H1 (cell line): Measurements from ENCODE around the gene TPD52L2. TPM values are rescaled to one million over a fixed set of nuclear protein-coding genes. Genes with fewer than 3 reads are reported as not detected.

Source experiments
- CTCF ChIA-PET: fragments of 300-600 bp; sonication (Branson Sonifier 250); formaldehyde crosslinking; loops from one replicate; lab custom pipeline; 2021; ENCODE audit not compliant: partially characterized antibody; lab: Charles Lee
- POLR2A ChIA-PET: fragments of 300-600 bp; sonication (Branson Sonifier 250); formaldehyde crosslinking; loops from one replicate; lab custom pipeline; 2021; ENCODE audit warnings: inconsistent platforms; ENCODE audit not compliant: partially characterized antibody; lab: Charles Lee
- DNase-seq, 2 experiments: peaks; one replicate each; pipeline versions ENCODE4 v3.0.0 to v3.0.0-alpha.2; 2010 to 2022; ENCODE audit warnings: low spot score in 2 of 2, low read depth in 1 of 2, mixed read lengths in 1 of 2
- FAIRE-seq: peaks from 2 replicates; lab custom pipeline; 2011; peaks lifted over from hg19 to GRCh38; lab: Jason Lieb, UNC
- H2AFZ ChIP-seq: 2 replicates; pipeline ENCODE4 v1.8.1; 2012; ENCODE audit warnings: low read length, inconsistent platforms
- H2AK5ac ChIP-seq: 2 replicates; pipeline ENCODE4 v1.6.1; 2013; ENCODE audit warnings: low read depth, low read length
- H2BK120ac ChIP-seq: replicated peaks from 2 replicates; pipeline ENCODE3; 2013; ENCODE audit warnings: low read depth, low read length, inconsistent platforms
- H2BK12ac ChIP-seq: 2 replicates; pipeline ENCODE4 v1.6.1; 2013; ENCODE audit warnings: low read depth, low read length
- H2BK15ac ChIP-seq: 2 replicates; pipeline ENCODE4 v1.6.1; 2013; ENCODE audit warnings: low read length
- H2BK20ac ChIP-seq: 2 replicates; pipeline ENCODE4 v1.6.1; 2013; ENCODE audit warnings: low read length
- H2BK5ac ChIP-seq: 2 replicates; pipeline ENCODE4 v1.6.1; 2013; ENCODE audit warnings: low read depth, low read length
- H3K14ac ChIP-seq: 2 replicates; pipeline ENCODE4 v1.6.1; 2013; ENCODE audit warnings: inconsistent platforms; ENCODE audit not compliant: insufficient read length
- H3K18ac ChIP-seq: 2 replicates; pipeline ENCODE4 v1.6.1; 2013; ENCODE audit warnings: low read length; ENCODE audit errors: extremely low read depth
- H3K23ac ChIP-seq: 2 replicates; pipeline ENCODE4 v1.6.1; 2013; ENCODE audit warnings: inconsistent platforms; ENCODE audit not compliant: insufficient read length
- H3K23me2 ChIP-seq: 2 replicates; pipeline ENCODE4 v1.6.1; 2013; ENCODE audit warnings: low read depth, low read length
- H3K27ac ChIP-seq: 2 replicates; pipeline ENCODE4 v1.6.1; 2011; ENCODE audit warnings: low read depth, low read length, inconsistent platforms
- H3K27me3 ChIP-seq, 4 experiments: replicated peaks in 1 of 4; 1 replicate in 1 of 4; 2 replicates in 3 of 4; pipeline versions ENCODE4 v1.6.1 to v1.8.1; 2011 to 2013; ENCODE audit warnings: low read length in 3 of 4, mild to moderate bottlenecking in 3 of 4, inconsistent platforms in 2 of 4, mixed read lengths in 2 of 4, moderate library complexity in 1 of 4; ENCODE audit not compliant: control insufficient read depth in 3 of 4, insufficient read depth in 3 of 4; ENCODE audit errors: extremely low read depth in 1 of 4
- H3K36me3 ChIP-seq, 4 experiments: 2 replicates each; pipeline versions ENCODE4 v1.6.1 to v1.8.1; 2011 to 2013; ENCODE audit warnings: mild to moderate bottlenecking in 4 of 4, low read length in 3 of 4, moderate library complexity in 2 of 4, control low read depth in 1 of 4, inconsistent platforms in 1 of 4; ENCODE audit not compliant: insufficient read depth in 4 of 4, control insufficient read depth in 2 of 4
- H3K4ac ChIP-seq: replicated peaks from 2 replicates; pipeline ENCODE3; 2013; ENCODE audit warnings: low read length, low read depth, mixed read lengths, inconsistent platforms; ENCODE audit not compliant: insufficient read length
- H3K4me1 ChIP-seq, 4 experiments: replicated peaks in 1 of 4; 1 replicate in 1 of 4; 2 replicates in 3 of 4; pipeline versions ENCODE4 v1.6.1 to v1.8.1; 2011 to 2013; ENCODE audit warnings: low read length in 3 of 4, inconsistent platforms in 2 of 4, mixed read lengths in 1 of 4; ENCODE audit not compliant: insufficient read depth in 4 of 4, control insufficient read depth in 3 of 4
- H3K4me2 ChIP-seq, 2 experiments: 2 replicates each; pipeline versions ENCODE4 v1.6.1 to v1.8.1; 2011 to 2013; ENCODE audit warnings: low read depth in 2 of 2, low read length in 2 of 2, control low read depth in 1 of 2, inconsistent platforms in 1 of 2, mild to moderate bottlenecking in 1 of 2; ENCODE audit not compliant: insufficient read depth in 1 of 2
- H3K4me3 ChIP-seq, 4 experiments: fragments of 200-600, 300-600 bp in 1 of 4; sonication (generic), shearing (Covaris generic), sonication (Bioruptor Twin) in 1 of 4; 2 replicates each; pipeline versions ENCODE4 v1.5.1 to v1.8.1; 2011 to 2016; ENCODE audit warnings: low read length in 4 of 4, low read depth in 3 of 4, control low read depth in 2 of 4, inconsistent platforms in 2 of 4, mild to moderate bottlenecking in 2 of 4, mixed read lengths in 1 of 4, moderate library complexity in 1 of 4; ENCODE audit not compliant: insufficient read depth in 2 of 4; ENCODE audit errors: extremely low read depth in 1 of 4
- H3K56ac ChIP-seq: replicated peaks from 2 replicates; pipeline ENCODE3; 2013; ENCODE audit warnings: low read depth, mild to moderate bottlenecking, mixed read lengths, low read length, inconsistent platforms; ENCODE audit not compliant: insufficient read length
- H3K79me1 ChIP-seq: 2 replicates; pipeline ENCODE4 v1.6.1; 2013; ENCODE audit warnings: low read depth, low read length, control low read depth
- H3K79me2 ChIP-seq, 2 experiments: 2 replicates each; pipeline versions ENCODE4 v1.6.1 to v1.8.1; 2012 to 2013; ENCODE audit warnings: low read length in 2 of 2, mild to moderate bottlenecking in 2 of 2, inconsistent platforms in 1 of 2; ENCODE audit not compliant: insufficient read depth in 2 of 2, control insufficient read depth in 1 of 2
- H3K9ac ChIP-seq, 4 experiments: replicated peaks in 1 of 4; 1 replicate in 1 of 4; 2 replicates in 3 of 4; pipeline versions ENCODE4 v1.6.1 to v1.8.1; 2011 to 2013; ENCODE audit warnings: low read depth in 3 of 4, low read length in 3 of 4, control low read depth in 2 of 4, mild to moderate bottlenecking in 2 of 4, moderate library complexity in 2 of 4, inconsistent platforms in 1 of 4; ENCODE audit errors: extremely low read depth in 1 of 4
- H3K9me3 ChIP-seq, 2 experiments: 2 replicates each; pipeline versions ENCODE4 v1.6.1 to v1.8.1; 2012 to 2013; ENCODE audit warnings: mild to moderate bottlenecking in 2 of 2, moderate library complexity in 2 of 2, control low read depth in 1 of 2, inconsistent platforms in 1 of 2, low read depth in 1 of 2, low read length in 1 of 2, mixed read lengths in 1 of 2; ENCODE audit not compliant: insufficient read depth in 2 of 2
- H4K20me1 ChIP-seq, 2 experiments: replicated peaks in 1 of 2; 2 replicates each; pipeline versions ENCODE3 to v1.8.1; 2011 to 2013; ENCODE audit warnings: inconsistent platforms in 2 of 2, low read length in 2 of 2, mild to moderate bottlenecking in 1 of 2; ENCODE audit not compliant: insufficient read depth in 2 of 2, control insufficient read depth in 1 of 2
- H4K5ac ChIP-seq: 2 replicates; pipeline ENCODE4 v1.6.1; 2013; ENCODE audit warnings: low read length, low read depth, mixed read lengths, inconsistent platforms; ENCODE audit not compliant: insufficient read length
- H4K8ac ChIP-seq: 2 replicates; pipeline ENCODE4 v1.8.0; 2013; ENCODE audit warnings: mild to moderate bottlenecking, moderate library complexity, low read length, inconsistent platforms; ENCODE audit not compliant: insufficient read depth; ENCODE audit errors: extremely low read depth
- H4K91ac ChIP-seq: replicated peaks from 2 replicates; pipeline ENCODE3; 2013; ENCODE audit warnings: low read length, mixed read lengths, inconsistent platforms; ENCODE audit not compliant: insufficient read length
- ASH2L ChIP-seq: fragments of 200-600, 300-600 bp; sonication (generic); IDR thresholded peaks from one replicate; pipeline ENCODE4 v1.7.1; 2017; ENCODE audit warnings: low read length
- BRCA1 ChIP-seq: IDR thresholded peaks from 2 replicates; pipeline ENCODE4 v1.6.1; 2012; ENCODE audit warnings: low read depth, low read length, improper control_type of control experiment
- CBX8 ChIP-seq: fragments of 300-800, 300-1000 bp; sonication (generic); IDR thresholded peaks from 2 replicates; pipeline ENCODE4 v1.7.1; 2016; ENCODE audit warnings: low read depth, low read length, borderline replicate concordance
- CHD1 ChIP-seq: IDR thresholded peaks from 2 replicates; pipeline ENCODE4 v1.6.1; 2012; ENCODE audit warnings: low read depth, low read length, improper control_type of control experiment
- EP300 ChIP-seq, 2 experiments: IDR thresholded peaks; 1 replicate in 1 of 2; 2 replicates in 1 of 2; pipeline ENCODE4 v1.6.1; 2011 to 2012; ENCODE audit warnings: low read depth in 2 of 2, low read length in 2 of 2, mild to moderate bottlenecking in 2 of 2, borderline replicate concordance in 1 of 2, inconsistent platforms in 1 of 2, moderate library complexity in 1 of 2
- JUN ChIP-seq: IDR thresholded peaks from 2 replicates; pipeline ENCODE4 v1.6.1; 2011; ENCODE audit warnings: low read depth, mild to moderate bottlenecking, improper control_type of control experiment, low read length
- KDM5A ChIP-seq: fragments of 200-600 bp; IDR thresholded peaks from 2 replicates; pipeline ENCODE4 v1.7.1; 2012; ENCODE audit warnings: mild to moderate bottlenecking, low read length, inconsistent platforms, mixed read lengths
- PHF8 ChIP-seq: fragments of 200-600 bp; sonication (generic); conservative IDR thresholded peaks from 2 replicates; pipeline ENCODE4 v1.7.1; 2012; ENCODE audit warnings: low read depth, mild to moderate bottlenecking, inconsistent platforms, low read length, moderate library complexity
- POLR2A ChIP-seq, 2 experiments: IDR thresholded peaks; 1 replicate in 1 of 2; 2 replicates in 1 of 2; pipeline ENCODE4 v1.6.1; 2011; ENCODE audit warnings: low read depth in 2 of 2, low read length in 2 of 2, mild to moderate bottlenecking in 2 of 2; ENCODE audit errors: control extremely low read depth in 1 of 2
- POU5F1 ChIP-seq: IDR thresholded peaks from 2 replicates; pipeline ENCODE4 v1.6.1; 2011; ENCODE audit warnings: low read depth, mild to moderate bottlenecking, low read length, moderate library complexity
- RBBP5 ChIP-seq: IDR thresholded peaks from 2 replicates; pipeline ENCODE4 v1.7.1; 2012; ENCODE audit warnings: low read depth, mild to moderate bottlenecking, inconsistent platforms, low read length, moderate library complexity, borderline replicate concordance
- SAP30 ChIP-seq: fragments of 300-600 bp; sonication (generic); IDR thresholded peaks from 2 replicates; pipeline ENCODE4 v1.7.1; 2012; ENCODE audit warnings: low read length, moderate library complexity, mild to moderate bottlenecking, inconsistent platforms; ENCODE audit not compliant: insufficient read depth, insufficient replicate concordance
- SP4 ChIP-seq: IDR thresholded peaks from 2 replicates; pipeline ENCODE4 v1.6.1; 2012; ENCODE audit warnings: low read length, inconsistent platforms
- SUZ12 ChIP-seq: fragments of 200-600 bp; sonication (generic); IDR thresholded peaks from 2 replicates; pipeline ENCODE4 v1.6.1; 2012; ENCODE audit warnings: mild to moderate bottlenecking, inconsistent platforms, low read length, moderate library complexity, mixed read lengths
- WGBS, 2 experiments: shearing (Covaris generic) in 1 of 2; methylation state at CpG; one replicate each; pipeline versions ENCODE4 v1.1.6 to v1.1.7; 2013 to 2015; ENCODE audit warnings: low lambda C conversion rate in 2 of 2, mixed read lengths in 2 of 2, inconsistent platforms in 1 of 2, low coverage in 1 of 2, missing lambda C conversion rate in 1 of 2; ENCODE audit not compliant: insufficient replicate concordance in 2 of 2, insufficient coverage in 1 of 2, insufficient read length in 1 of 2; ENCODE audit errors: extremely low coverage in 1 of 2, missing lambda C conversion rate in 1 of 2; 5-methylcytosine and 5-hydroxymethylcytosine counted together
- polyA plus RNA-seq, 7 experiments: library from polyadenylated mRNA; depleted of rRNA in 3 of 7; stranded (reverse) in 5 of 7; unstranded in 2 of 7; fragments of >200 nt in 5 of 7; fragments of 200-250 nt in 2 of 7; gene quantifications; 1 replicate in 5 of 7; 2 replicates in 1 of 7; 4 replicates in 1 of 7; pipeline versions ENCODE4 v1.2.1 to v1.2.3, GENCODE V29; 2011 to 2013; ENCODE audit warnings: missing spikeins in 2 of 7, mixed read lengths in 2 of 7
- total RNA-seq: library from RNA; stranded (reverse); fragmentation: NEBNext Ultra II Directional; extraction: Animal tissue kit (Norgen Biotek cat#: 25700); gene quantifications from 2 replicates; pipeline ENCODE4 v1.2.1, GENCODE V29; 2021

TPD52L2 gene
- total and polyA plus RNA-seq, 2 of the 8 experiments (the other 6 are each of a cell fraction or from before 2014, with no cell fraction given): 77.1 to 80.2 TPM

DNA sequence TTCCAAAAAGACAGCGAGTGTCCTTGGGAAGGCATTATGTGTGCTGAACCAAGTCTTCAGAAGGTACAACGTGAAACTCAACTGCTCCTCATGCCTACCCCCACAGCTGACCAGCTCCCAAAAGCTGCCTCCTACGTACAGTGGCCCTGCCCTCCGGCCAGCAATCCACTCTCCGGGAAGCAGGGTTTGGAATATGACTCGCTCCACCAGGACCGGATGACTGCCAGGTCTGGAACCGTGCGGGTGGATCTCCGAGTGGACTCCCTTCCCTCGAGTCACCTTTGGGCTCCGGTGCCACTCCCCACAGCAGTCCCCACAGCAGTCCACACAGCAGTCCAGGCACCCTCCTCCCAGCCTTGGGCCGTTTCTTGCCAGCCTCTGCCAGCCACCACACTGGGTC is 38.3 kb upstream of the TPD52L2 start:
- Histone ChIP-seq H3K9ac (no peak overlapping the region), H3K14ac (no peak overlapping the region), H2AFZ (no peak overlapping the region), H2BK120ac (no peak overlapping the region), H2BK20ac (no peak overlapping the region), H4K8ac (no peak overlapping the region), H3K27me3 (peaks cover 1 to 16% (median 14%) of the 10 kb centered on the region in 4 experiments; a peak in 6 of 7 replicates), H3K4ac (no peak overlapping the region), H3K23me2 (peaks cover 8% of the 10 kb centered on the region; the same call in 1 of the 2 replicates), H2BK15ac (no peak overlapping the region), H3K4me1 (peaks cover 3 to 11% (median 6%) of the 10 kb centered on the region in 4 experiments; a peak in 5 of 7 replicates), H3K23ac (no peak overlapping the region), H3K79me1 (peaks cover 15% of the 10 kb centered on the region), H4K91ac (no peak overlapping the region), H3K36me3 (no peaks in the 10 kb centered on the region; a peak in 1 of 8 replicates), H2AK5ac (no peak overlapping the region), H2BK5ac (no peak overlapping the region), H3K56ac (no peak overlapping the region), H3K4me3 (no peak overlapping the region), H3K9me3 (no peaks in the 10 kb centered on the region), H4K5ac (no peak overlapping the region), H3K4me2 (no peak overlapping the region), H3K18ac (no peak overlapping the region), H2BK12ac (no peak overlapping the region; the same call in 1 of the 2 replicates), H3K79me2 (peaks cover 14 to 63% of the 10 kb centered on the region in 2 experiments), H4K20me1 (peaks cover 6 to 20% of the 10 kb centered on the region in 2 experiments), H3K27ac (no peak overlapping the region)
- WGBS, 2 experiments: 91% methylated on average over 13 of the region's 13 CpGs; no CpG with 5 or more reads in 1 of the 2 experiments
- no peak for DNase-seq
- no peak for TF ChIP-seq SUZ12
- no peak for TF ChIP-seq CBX8
- TF ChIP-seq SAP30: no peak
- no peak for TF ChIP-seq EP300 (IDR thresholded peaks at IDR 0.05; ENCODE audit: borderline replicate concordance in 1 of 2, low read depth in 2 of 2, low read length in 2 of 2)
- TF ChIP-seq PHF8: no peak
- TF ChIP-seq SP4: no peak
- TF ChIP-seq POLR2A (IDR thresholded peaks at IDR 0.05; ENCODE audit: control extremely low read depth in 1 of 2, low read depth in 2 of 2, low read length in 2 of 2): no peak
- no peak for TF ChIP-seq BRCA1
- no peak for TF ChIP-seq RBBP5
- no peak for TF ChIP-seq KDM5A
- no peak for TF ChIP-seq CHD1
- no peak for TF ChIP-seq ASH2L
- no peak for TF ChIP-seq JUN
- no peak for TF ChIP-seq POU5F1
- CTCF ChIA-PET: interaction anchor here (0.6 to 0.7 kb wide), 4 partner anchors 18 to 711 kb away, joined by 3 read pairs; no protein-coding TSS in a partner anchor
- POLR2A ChIA-PET: interaction anchor here (0.8 to 1.1 kb wide), 3 partner anchors 16 to 41 kb away, joined by 3 read pairs; partner anchors contain the start of gene TPD52L2
- no peak for FAIRE-seq
